GM21825 (cell line): ENCODE measurements around the gene ZFPL1.
A peak's percentile ranks its signal among the peaks of the same experiment; 100 is the strongest.

Experiments used
- ATAC-seq: cut with Tn5 transposase; IDR thresholded peaks from one replicate; pipeline ENCODE4 v1.9.1; 2021; ENCODE audit warnings: mild to moderate bottlenecking, moderate library complexity; ENCODE audit not compliant: unreplicated experiment

ZFPL1 gene

GRCh38 chr11:65059959-65060824 lies 23.8 kb upstream of the ZFPL1 start:
- no peak for ATAC-seq

GRCh38 chr11:65060913-65061408 lies 23.1 kb upstream of the ZFPL1 start:
- no peak for ATAC-seq

- no peak for ATAC-seq
Measured at GRCh38 chr11:65063532-65063931, 20.5 kb upstream of the ZFPL1 start.

- no peak for ATAC-seq
Measured at GRCh38 chr11:65064847-65065240, 19.2 kb upstream of the ZFPL1 start.

DNA sequence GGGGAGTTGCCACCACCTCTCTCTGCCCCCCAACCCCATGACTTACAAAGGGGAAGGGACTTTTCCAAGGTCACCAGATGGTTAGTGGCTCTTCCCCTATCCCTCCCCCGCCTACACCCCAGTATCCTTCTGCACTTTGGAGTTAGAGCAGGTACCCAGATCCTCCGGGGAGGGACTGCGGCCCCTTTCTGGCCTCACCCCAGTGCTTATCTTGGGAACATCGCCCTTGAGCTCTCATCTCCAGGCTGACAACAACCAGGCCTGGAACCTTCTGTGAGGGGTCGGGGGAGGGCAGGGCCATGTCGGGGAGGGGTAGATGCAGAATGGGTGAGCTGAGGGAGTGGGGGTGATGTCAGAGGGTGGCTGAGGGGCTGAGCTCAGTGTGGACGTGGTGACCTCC lies 18.2 kb upstream of the ZFPL1 start:
- no peak for ATAC-seq

DNA sequence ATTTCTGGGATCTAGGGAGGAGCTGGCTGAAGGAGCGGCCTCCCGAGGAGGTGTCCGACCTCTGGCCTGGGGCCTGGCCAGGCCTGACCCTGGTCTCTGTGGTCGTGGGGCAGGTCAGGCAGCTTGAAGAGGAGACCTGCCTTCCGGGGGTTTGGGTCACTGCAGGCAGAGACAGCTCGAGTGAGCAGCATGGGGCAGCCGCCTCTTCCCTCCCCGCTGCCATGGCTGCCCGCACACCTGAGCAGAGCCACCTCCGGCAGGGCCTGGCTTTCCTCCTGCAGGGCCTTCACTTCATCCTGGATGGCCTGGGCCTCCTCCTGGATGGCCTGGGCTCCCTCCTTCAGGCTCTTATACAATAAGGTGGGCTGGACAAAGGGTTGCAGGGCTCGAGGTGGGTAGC lies 17.7 kb upstream of the ZFPL1 start:
- no peak for ATAC-seq

- no peak for ATAC-seq
Measured at GRCh38 chr11:65066805-65067291, 17.2 kb upstream of the ZFPL1 start.

GRCh38 chr11:65067446-65067845 lies 16.6 kb upstream of the ZFPL1 start:
- ATAC-seq, result no peak

DNA sequence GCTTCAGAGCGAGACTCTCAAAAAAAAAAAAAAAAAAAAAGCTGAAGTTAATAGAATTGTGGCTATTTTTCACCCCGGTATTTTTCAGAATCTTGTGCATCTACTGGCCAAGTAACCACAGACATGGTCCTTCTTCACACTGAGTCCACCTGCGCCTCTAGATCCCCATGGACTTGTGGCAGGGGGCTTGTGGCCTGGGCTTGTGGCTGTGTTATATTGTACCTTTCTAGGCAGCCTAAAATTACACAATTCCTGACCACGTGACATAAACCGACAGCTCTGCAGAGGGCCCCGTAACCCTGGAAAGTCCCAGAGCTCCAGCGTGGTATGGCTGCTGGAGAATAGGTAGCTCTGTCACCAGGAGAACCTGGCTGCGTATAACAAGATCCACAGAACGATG lies 14.8 kb upstream of the ZFPL1 start:
- ATAC-seq, result no peak

GRCh38 chr11:65071907-65072630 lies 12.0 kb upstream of the ZFPL1 start:
- no peak for ATAC-seq

DNA sequence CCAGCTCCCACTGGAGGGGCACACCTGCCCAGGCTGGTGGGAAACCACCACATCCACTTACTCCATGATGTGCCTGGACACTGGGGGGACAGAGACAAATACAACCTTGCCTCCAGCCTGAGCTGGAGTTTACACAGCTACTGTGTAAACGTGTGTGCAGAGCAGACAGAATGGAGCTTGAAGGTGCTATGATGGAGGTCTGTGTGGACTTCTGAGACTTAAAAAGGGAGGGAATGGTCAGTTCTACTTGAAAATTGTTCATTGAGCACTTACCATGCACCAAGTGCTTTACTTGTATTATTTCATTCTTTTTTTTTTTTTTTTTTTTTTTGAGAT lies 11.4 kb upstream of the ZFPL1 start:
- no peak for ATAC-seq

GRCh38 chr11:65077451-65077850 lies 6.6 kb upstream of the ZFPL1 start:
- ATAC-seq, result no peak

DNA sequence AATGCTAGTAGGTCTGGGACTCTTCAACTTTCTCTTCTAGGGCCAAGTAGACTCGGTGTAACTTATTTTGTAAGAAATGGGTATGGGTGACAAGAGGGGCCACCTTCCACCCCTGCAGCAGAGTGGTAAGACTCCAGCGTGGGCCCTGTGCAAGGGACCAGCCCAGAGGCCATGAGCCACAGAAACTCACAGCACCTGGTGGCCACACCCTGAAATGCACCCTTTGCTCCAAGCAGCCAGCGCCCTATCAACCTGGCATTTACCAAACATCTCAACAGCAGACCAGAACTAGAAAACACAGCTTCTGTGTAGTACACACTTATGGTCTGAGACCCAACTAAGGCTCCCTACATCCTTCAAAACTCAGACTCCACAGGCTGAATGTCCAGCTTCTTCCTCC lies 5.9 kb upstream of the ZFPL1 start:
- no peak for ATAC-seq

GRCh38 chr11:65078786-65079342 lies 5.2 kb upstream of the ZFPL1 start:
- no peak for ATAC-seq

GRCh38 chr11:65083134-65083833 lies 738 bp upstream of the ZFPL1 start:
- ATAC-seq, result peak; percentile 9

GRCh38 chr11:65084598-65085375 lies 765 bp downstream of the ZFPL1 start:
- no peak for ATAC-seq

DNA sequence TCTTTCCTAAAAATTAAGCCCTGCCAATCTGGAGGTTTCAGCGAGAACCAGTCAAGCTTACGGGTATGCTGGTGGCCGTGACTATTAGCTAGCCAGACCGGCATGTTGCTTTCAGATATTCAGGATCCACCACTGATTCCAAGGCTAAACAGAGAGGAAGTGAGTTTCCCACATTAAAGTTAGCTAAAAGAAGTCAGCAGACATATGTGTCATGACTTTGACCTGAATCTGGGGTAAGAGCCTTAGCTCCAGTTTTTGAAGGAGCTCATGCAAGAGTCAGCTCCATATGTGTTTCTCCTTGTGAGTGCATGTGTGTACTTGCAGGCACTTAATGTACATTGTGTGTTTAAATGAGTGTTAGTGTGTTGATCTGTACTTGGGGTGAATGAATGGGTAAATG lies 1.4 kb downstream of the ZFPL1 start:
- no peak for ATAC-seq

DNA sequence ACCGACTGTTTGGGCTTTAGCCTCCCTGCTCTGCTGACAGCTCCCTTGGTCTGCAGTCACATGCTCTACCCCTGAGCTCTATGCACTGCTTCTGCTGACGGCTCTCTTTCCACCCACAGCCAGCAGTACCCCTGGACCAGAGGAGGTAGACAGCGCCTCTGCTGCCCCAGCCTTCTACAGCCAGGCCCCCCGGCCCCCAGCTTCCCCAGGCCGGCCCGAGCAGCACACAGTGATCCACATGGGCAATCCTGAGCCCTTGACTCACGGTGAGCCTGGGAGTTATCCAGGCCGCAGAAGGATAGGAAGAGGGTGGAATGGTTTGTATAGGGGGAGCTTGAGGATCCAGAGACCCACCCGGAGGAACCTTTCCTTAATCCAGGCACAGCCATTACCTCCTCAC lies 2.8 kb downstream of the ZFPL1 start:
- no peak for ATAC-seq

GRCh38 chr11:65087216-65087615 lies 3.2 kb downstream of the ZFPL1 start:
- no peak for ATAC-seq

DNA sequence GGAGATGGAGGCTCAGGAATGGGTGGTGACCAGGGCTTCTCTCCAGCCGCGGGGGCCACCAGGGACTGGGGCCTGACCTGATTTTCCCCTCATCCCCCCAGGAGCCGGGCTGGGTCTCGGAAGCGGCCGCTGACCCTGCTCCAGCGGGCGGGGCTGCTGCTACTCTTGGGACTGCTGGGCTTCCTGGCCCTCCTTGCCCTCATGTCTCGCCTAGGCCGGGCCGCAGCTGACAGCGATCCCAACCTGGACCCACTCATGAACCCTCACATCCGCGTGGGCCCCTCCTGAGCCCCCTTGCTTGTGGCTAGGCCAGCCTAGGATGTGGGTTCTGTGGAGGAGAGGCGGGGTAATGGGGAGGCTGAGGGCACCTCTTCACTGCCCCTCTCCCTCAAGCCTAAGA lies 3.8 kb downstream of the ZFPL1 start:
- no peak for ATAC-seq
